Measurements from ENCODE around the gene TESK1.

TESK1 gene

DNA sequence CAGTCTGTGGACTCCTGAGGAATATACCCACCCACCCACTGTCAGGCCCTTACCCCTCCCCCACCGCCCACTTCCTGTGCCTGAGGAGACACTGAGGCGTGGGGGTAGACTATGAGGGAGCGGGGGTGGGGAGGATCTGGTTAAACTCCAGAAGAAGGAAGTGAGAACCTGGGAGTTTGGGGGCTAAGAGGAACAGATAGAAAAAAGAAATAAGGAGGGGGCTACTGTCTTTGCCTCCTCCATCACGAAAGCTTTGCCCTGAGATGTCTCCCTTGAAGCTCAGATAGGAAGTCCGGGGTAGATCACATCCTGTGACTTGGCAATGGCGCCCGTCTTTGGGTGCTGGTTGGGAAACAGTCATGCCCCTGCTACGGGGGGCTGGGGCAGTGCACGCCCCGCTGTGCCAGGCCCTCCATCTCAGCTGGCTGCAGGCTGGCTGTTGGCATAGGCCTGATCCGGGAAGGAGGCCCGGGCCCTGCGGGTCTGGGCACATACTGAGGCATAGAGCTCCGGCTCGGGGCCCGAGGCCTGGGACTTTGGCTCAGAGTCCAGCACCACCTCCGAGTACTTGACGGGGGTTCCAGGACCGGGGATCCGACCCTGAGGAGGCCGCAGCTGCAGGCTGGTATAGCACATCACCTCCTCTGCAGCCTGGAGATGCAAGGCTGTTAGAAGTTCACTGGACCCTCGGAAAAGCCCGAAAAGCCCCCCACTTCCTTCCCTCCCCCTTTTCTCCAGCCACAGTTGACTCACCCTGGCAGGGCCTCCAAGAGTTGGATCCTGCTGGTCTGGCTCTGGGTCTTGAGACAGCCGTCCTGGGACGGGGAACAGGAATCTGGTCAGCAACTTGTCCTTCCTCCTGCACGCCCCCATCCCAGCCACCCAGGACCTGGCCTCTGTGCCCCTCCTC lies 44.6 kb downstream of the TESK1 start:
- no peak for DNase-seq

GRCh38 chr9:35650341-35651158 lies 45.5 kb downstream of the TESK1 start, which contains the start of gene SIT1:
Gene SIT1 (minus strand): TSS chr9:35650931. CDS start chr9:35650853, 78 bp downstream.
- DNase-seq = peak; percentile 41

- no peak for DNase-seq
Observed at GRCh38 chr9:35651956-35652828, 47.1 kb downstream of the TESK1 start.

GRCh38 chr9:35652829-35653209 lies 47.8 kb downstream of the TESK1 start:
- no peak for DNase-seq

GRCh38 chr9:35653611-35654010 lies 48.5 kb downstream of the TESK1 start:
- no peak for DNase-seq

- DNase-seq = no peak
Observed at GRCh38 chr9:35656348-35656747, 51.3 kb downstream of the TESK1 start.

DNA sequence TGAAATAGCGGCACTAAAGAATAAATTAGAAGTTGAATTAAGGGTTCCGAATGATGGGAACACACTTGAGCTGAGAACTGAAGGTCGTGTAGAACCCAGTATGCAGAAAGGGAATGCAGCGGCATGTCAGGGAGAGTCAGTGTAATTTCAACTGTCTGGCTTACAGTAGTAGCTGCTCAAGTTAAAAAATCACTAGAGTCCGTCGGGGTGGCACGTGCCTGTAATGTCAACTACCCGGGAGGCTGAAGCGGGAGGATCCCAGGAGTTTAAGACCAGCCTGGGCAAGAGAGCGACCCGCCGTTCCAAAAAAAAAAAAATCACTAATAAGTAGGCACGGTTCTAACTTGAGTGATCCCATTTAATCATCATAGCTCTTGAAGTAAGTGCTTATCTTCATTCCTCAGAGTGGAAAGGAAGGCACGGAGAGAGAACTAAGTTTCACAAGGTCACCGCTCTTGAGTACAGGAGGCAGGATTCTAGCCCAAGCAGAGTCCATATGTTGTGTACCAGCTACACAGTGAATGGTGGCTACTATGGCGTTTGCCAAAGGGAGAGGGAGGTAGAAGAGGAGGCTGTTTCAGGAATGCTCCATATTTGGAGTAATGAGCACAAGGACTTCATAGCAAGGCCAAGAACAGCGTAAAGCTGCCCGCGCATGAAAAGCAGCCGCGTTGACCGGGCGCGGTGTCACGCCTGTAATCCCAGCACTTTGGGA lies 51.9 kb downstream of the TESK1 start:
- peak; percentile 33 for DNase-seq

DNA sequence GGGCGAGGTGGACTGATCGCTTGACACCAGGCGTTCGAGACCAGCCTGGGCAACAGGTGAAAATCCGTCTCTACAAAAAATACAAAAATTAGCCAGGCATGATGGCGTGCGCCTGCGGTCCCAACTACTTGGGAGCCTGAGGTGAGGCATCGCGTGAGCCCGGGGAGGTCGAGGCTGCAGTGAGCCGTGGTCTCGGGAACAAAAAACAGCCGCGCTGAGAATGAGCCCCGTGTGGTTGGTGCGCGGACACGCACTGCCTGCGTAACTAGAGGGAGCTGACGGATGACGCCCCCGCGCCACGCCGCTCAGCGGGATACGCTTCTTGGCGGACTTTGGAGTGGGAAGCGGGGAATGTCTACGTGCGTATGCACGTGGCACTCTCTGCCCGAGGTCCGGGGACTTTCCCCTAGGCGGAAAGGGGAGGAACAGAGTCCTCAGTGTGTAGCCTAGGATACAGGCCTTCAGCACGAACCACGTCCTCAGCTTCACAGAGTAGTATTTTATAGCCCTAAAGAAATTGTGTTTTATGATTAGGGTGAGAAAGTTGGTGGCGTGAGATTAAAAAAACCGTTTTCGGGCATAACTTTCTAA lies 52.6 kb downstream of the TESK1 start, which contains the start of gene RMRP:
TSS of gene RMRP (minus strand) at position 474 of the 591 bp plus-strand sequence.
- peak; percentile 98 for DNase-seq

DNA sequence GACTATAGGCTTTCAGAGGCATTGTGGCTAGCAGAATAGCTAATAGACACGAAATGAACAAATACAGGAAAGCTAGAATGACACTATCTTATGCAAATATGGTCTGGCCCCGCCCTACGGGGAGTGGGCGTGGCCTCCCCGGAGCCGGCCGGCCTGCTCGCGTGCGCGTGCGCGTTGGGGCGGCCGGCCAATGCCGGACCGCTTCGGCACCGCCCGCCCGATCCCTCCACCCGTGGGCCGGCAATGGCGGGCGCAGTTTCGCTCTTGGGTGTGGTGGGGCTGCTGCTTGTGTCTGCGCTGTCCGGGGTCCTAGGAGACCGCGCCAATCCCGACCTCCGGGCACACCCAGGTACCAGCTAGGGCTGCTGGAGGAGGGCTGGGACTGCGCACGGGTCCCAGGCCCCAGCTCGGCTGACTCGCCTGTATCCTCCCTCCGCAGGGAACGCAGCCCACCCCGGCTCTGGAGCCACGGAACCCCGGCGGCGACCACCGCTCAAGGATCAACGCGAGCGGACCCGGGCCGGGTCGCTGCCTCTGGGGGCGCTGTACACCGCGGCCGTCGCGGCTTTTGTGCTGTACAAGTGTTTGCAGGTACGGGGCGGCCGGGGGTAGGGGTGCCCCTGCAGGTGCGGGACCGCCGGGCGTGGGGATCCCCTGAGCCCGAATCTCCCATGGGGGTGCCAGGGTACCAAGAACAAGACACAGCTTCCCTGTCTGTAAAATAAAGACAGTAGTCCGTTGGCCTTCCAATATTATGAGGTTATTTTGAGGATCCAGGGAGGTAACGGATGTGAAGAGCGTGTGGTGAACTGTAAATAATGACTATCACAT lies 53.3 kb downstream of the TESK1 start, which contains the start of gene CCDC107:
TSS of gene CCDC107 (plus strand) at position 156 of the 831 bp plus-strand sequence. CDS start at position 244, 88 bp downstream.
- peak; percentile 57 for DNase-seq

DNA sequence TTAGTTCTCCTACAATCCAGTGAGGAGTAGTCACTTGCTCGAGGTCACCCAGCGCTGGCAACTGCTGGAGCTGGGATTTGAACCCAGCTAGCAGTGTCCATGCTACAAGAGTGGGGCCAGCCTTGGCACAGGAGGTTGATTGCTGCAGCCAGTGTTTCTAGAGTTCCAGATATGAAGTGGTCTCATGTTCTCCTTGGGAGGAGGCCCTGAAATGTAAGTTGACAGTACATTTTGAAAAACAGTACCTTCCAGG lies 53.8 kb downstream of the TESK1 start:
- DNase-seq = peak; percentile 13

DNA sequence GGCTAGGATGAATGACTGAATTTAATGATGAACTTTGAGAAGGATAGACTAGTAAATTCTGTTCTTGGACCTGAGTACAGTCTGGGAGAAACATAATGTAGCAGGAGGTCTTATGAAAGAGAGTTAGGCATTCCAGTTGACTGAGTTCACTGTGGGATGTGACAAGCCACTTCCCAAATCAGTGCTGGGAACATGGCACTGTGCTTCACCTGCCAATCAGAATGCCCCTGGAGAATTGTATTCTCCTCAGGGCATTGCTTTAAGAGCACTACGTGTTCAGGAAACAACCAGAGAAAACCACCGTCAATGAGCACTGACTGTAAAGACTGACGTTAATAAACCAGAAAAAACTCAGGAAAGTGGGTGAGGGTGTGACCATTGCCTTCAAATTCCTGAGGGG lies 54.3 kb downstream of the TESK1 start:
- no peak for DNase-seq
